B cell (primary cell): ENCODE data around the gene CITED2. TPM values are rescaled to one million over a fixed set of nuclear protein-coding genes. Genes with fewer than 3 reads are reported as not detected.

ENCODE experiments used
- ATAC-seq: fragments of 200-7000 bp; cut with Tn5 transposase; one replicate; pipeline ENCODE4 v1.10.0; 2021; ENCODE audit warnings: low read depth, mild to moderate bottlenecking, moderate number of reproducible peaks, moderate library complexity
- CTCF ChIA-PET: fragments of 350-600 bp; sonication (Branson Sonifier 250); formaldehyde crosslinking; loops from one replicate; lab custom pipeline; 2021; ENCODE audit warnings: antibody characterized with exemption, inconsistent platforms; lab: Charles Lee
- POLR2A ChIA-PET: fragments of 350-600 bp; sonication (Branson Sonifier 250); formaldehyde crosslinking; loops from one replicate; lab custom pipeline; 2021; ENCODE audit warnings: antibody characterized with exemption; lab: Charles Lee
- DNase-seq: peaks from one replicate; pipeline ENCODE4 v3.0.0; 2013
- H2AFZ ChIP-seq: 2 replicates; pipeline ENCODE4 v1.6.1; 2012; ENCODE audit warnings: mild to moderate bottlenecking, low read depth, low read length; ENCODE audit not compliant: insufficient read depth, poor library complexity, severe bottlenecking
- H3K27ac ChIP-seq, 2 donors: 1 replicate in 1 of 2; 2 replicates in 1 of 2; pipeline ENCODE4 v1.5.1; 2012 to 2013; ENCODE audit warnings: low read length in 2 of 2, mild to moderate bottlenecking in 2 of 2, moderate library complexity in 1 of 2
- H3K27me3 ChIP-seq, 4 experiments: fragments of 200-600 bp in 1 of 4; sonication (generic) in 1 of 4; replicated peaks in 1 of 4; 1 replicate in 2 of 4; 2 replicates in 2 of 4; pipeline versions ENCODE4 v1.6.1 to v1.7.0; 2013 to 2016; ENCODE audit warnings: low read length in 3 of 4, mild to moderate bottlenecking in 2 of 4, mixed read lengths in 1 of 4, moderate library complexity in 1 of 4; ENCODE audit not compliant: insufficient read depth in 4 of 4, control insufficient read depth in 3 of 4; ENCODE audit errors: control extremely low read depth in 1 of 4
- H3K36me3 ChIP-seq, 2 experiments: replicated peaks in 1 of 2; 1 replicate in 1 of 2; 2 replicates in 1 of 2; pipeline versions ENCODE4 v1.6.1 to v1.7.1; 2013; ENCODE audit warnings: low read length in 1 of 2; ENCODE audit not compliant: insufficient read depth in 2 of 2, control insufficient read depth in 1 of 2; ENCODE audit errors: control extremely low read depth in 1 of 2, extremely low read depth in 1 of 2
- H3K4me1 ChIP-seq, 2 donors: fragments of 200-600 bp in 1 of 2; sonication (generic) in 1 of 2; 1 replicate in 1 of 2; 2 replicates in 1 of 2; pipeline versions ENCODE4 v1.5.1 to v1.6.1; 2013 to 2017; ENCODE audit warnings: low read length in 2 of 2; ENCODE audit not compliant: control insufficient read depth in 2 of 2, insufficient read depth in 2 of 2
- H3K4me2 ChIP-seq: replicated peaks from 2 replicates; pipeline ENCODE3; 2012; ENCODE audit warnings: mild to moderate bottlenecking, low read depth, low read length; ENCODE audit not compliant: poor library complexity, severe bottlenecking
- H3K4me3 ChIP-seq, 5 experiments: fragments of 200-600 bp in 1 of 5; sonication (generic) in 1 of 5; 1 replicate in 3 of 5; 2 replicates in 2 of 5; pipeline versions ENCODE4 v1.5.1 to v1.7.0; 2011 to 2016; ENCODE audit warnings: low read length in 4 of 5, mild to moderate bottlenecking in 4 of 5, low read depth in 2 of 5, control low read depth in 1 of 5, moderate library complexity in 1 of 5; ENCODE audit not compliant: insufficient read depth in 1 of 5; ENCODE audit errors: control extremely low read depth in 1 of 5, extremely low read depth in 1 of 5
- H3K79me2 ChIP-seq: fragments of 200-600 bp; sonication (generic); one replicate; pipeline ENCODE4 v1.6.0; 2016; ENCODE audit warnings: low read length; ENCODE audit not compliant: control insufficient read depth, insufficient read depth
- H3K9ac ChIP-seq: fragments of 200-600 bp; sonication (generic); 2 replicates; pipeline ENCODE4 v1.6.1; 2017; ENCODE audit warnings: mild to moderate bottlenecking, low read length, moderate library complexity
- H3K9me3 ChIP-seq, 3 donors: one replicate each; pipeline versions ENCODE4 v1.6.1 to v1.7.1; 2013; ENCODE audit warnings: low read length in 2 of 3; ENCODE audit not compliant: control insufficient read depth in 2 of 3, insufficient read depth in 1 of 3; ENCODE audit errors: control extremely low read depth in 1 of 3
- H4K20me1 ChIP-seq: 2 replicates; pipeline ENCODE4 v1.6.0; 2012; ENCODE audit warnings: mild to moderate bottlenecking, low read length; ENCODE audit not compliant: insufficient read depth, control insufficient read depth, poor library complexity, severe bottlenecking
- H3K27ac Mint-ChIP-seq: one replicate; pipeline ENCODE4 v1.8.0; 2021; ENCODE audit warnings: mixed read lengths
- H3K27me3 Mint-ChIP-seq: one replicate; pipeline ENCODE4 v1.8.0; 2021; ENCODE audit warnings: mixed read lengths
- H3K4me1 Mint-ChIP-seq: one replicate; pipeline ENCODE4 v1.8.0; 2021; ENCODE audit warnings: mixed read lengths
- H3K4me3 Mint-ChIP-seq: one replicate; pipeline ENCODE4 v1.8.0; 2021; ENCODE audit warnings: mixed read lengths
- H3K9me3 Mint-ChIP-seq: one replicate; pipeline ENCODE4 v1.8.0; 2022; ENCODE audit warnings: mixed read lengths; ENCODE audit not compliant: insufficient read depth
- EZH2 ChIP-seq: IDR thresholded peaks from 2 replicates; pipeline ENCODE4 v1.6.1; 2012; ENCODE audit warnings: borderline replicate concordance, low read depth, mild to moderate bottlenecking, moderate library complexity, low read length; ENCODE audit not compliant: insufficient read depth, poor library complexity, severe bottlenecking
- WGBS: methylation state at CpG from one replicate; pipeline ENCODE4 v1.1.5; 2013; ENCODE audit warnings: missing lambda C conversion rate; ENCODE audit not compliant: insufficient coverage; 5-methylcytosine and 5-hydroxymethylcytosine counted together
- intact Hi-C: fragments of 100-400 bp; cut with micrococcal nuclease; formaldehyde crosslinking; loops from one replicate; pipeline ENCODE4 v1.10.0; 2022
- polyA plus RNA-seq: library from polyadenylated mRNA; depleted of rRNA; stranded (reverse); fragments of >200 nt; gene quantifications from 2 replicates; pipeline ENCODE4 v1.2.3, GENCODE V29; 2012
- total RNA-seq, 2 donors: library from RNA; stranded (reverse); fragments of 120-200 nt in 1 of 2; gene quantifications; 1 replicate in 1 of 2; 2 replicates in 1 of 2; pipeline versions ENCODE4 v1.2.3 to v1.2.4, GENCODE V29; 2013 to 2022
- TF ChIP-seq, protein P1 (sequence below): fragments of 200-600 bp; IDR thresholded peaks from one replicate; pipeline ENCODE4 v1.8.0; 2022; ENCODE audit warnings: antibody characterized with exemption, mild to moderate bottlenecking

The CITED2 gene
- total and polyA plus RNA-seq, 2 donors (not counting 1 experiment from before 2014, with no cell fraction given), result 56.2 to 67.9 TPM

GRCh38 chr6:139406577-139407343 is 32.3 kb upstream of the CITED2 start:
- POLR2A ChIA-PET, result no interaction called here
- Histone ChIP-seq H3K4me2 (no peak overlapping the region), H2AFZ (no peak overlapping the region), H4K20me1 (no peaks in the 10 kb centered on the region), H3K4me1 (no peaks in the 10 kb centered on the region), H3K9me3 (peaks cover 0 to under 1% (median 0%) of the 10 kb centered on the region in 3 donors), H3K79me2 (no peaks in the 10 kb centered on the region), H3K27me3 (no peaks in the 10 kb centered on the region), H3K27ac (no peak overlapping the region), H3K36me3 (no peaks in the 10 kb centered on the region), H3K4me3 (no peak overlapping the region), H3K9ac (no peak overlapping the region)
- intact Hi-C loops, result no loop called here
- no peak for DNase-seq
- CTCF ChIA-PET, result no interaction called here
- 100% methylated on average over 2 of the region's 4 CpGs for WGBS
- H3K4me3 Mint-ChIP-seq, result no peak overlapping the region
- ATAC-seq, result no peak
- H3K27ac Mint-ChIP-seq, result no peak overlapping the region
- no peaks in the 10 kb centered on the region for H3K27me3 Mint-ChIP-seq
- TF ChIP-seq, protein P1, sequence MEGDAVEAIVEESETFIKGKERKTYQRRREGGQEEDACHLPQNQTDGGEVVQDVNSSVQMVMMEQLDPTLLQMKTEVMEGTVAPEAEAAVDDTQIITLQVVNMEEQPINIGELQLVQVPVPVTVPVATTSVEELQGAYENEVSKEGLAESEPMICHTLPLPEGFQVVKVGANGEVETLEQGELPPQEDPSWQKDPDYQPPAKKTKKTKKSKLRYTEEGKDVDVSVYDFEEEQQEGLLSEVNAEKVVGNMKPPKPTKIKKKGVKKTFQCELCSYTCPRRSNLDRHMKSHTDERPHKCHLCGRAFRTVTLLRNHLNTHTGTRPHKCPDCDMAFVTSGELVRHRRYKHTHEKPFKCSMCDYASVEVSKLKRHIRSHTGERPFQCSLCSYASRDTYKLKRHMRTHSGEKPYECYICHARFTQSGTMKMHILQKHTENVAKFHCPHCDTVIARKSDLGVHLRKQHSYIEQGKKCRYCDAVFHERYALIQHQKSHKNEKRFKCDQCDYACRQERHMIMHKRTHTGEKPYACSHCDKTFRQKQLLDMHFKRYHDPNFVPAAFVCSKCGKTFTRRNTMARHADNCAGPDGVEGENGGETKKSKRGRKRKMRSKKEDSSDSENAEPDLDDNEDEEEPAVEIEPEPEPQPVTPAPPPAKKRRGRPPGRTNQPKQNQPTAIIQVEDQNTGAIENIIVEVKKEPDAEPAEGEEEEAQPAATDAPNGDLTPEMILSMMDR, result no peak
- TF ChIP-seq EZH2, result no peak
- no peaks in the 10 kb centered on the region for H3K9me3 Mint-ChIP-seq
- no peaks in the 10 kb centered on the region for H3K4me1 Mint-ChIP-seq

DNA sequence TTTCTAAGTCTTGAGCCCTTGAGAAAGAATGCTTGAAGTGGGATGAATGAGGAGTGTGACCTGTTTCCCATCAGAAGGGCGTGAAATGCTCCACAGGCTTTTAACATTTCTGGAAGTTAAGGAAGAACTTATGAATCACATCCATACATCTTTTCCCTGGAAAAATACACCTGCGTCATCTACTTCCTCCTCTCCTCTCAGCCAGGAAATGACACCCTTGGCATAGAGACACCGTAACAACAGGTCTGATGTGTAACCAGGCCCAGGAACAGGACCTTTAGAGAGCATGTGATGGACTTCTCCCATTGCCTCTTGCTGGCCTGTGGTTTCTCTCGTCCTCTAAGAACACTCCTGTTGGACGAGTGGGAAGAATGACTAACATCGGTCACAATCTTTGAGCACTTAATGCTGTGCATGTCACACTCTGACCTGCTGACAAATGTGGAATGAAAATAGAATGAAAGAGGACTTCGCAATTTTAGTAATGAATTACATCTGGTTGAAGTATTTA is 28.5 kb upstream of the CITED2 start:
- Histone ChIP-seq H4K20me1 (no peaks in the 10 kb centered on the region), H3K27ac (no peak overlapping the region), H3K36me3 (no peaks in the 10 kb centered on the region), H3K4me2 (no peak overlapping the region), H3K9me3 (no peaks in the 10 kb centered on the region), H2AFZ (no peak overlapping the region), H3K79me2 (no peaks in the 10 kb centered on the region), H3K9ac (no peak overlapping the region), H3K4me3 (no peak overlapping the region), H3K27me3 (no peaks in the 10 kb centered on the region), H3K4me1 (no peaks in the 10 kb centered on the region)
- Mint-ChIP-seq H3K4me1 (no peaks in the 10 kb centered on the region), H3K27ac (no peak overlapping the region), H3K27me3 (no peaks in the 10 kb centered on the region), H3K9me3 (no peaks in the 10 kb centered on the region), H3K4me3 (no peak overlapping the region)
- 92% methylated on average over 6 of the region's 7 CpGs for WGBS
- intact Hi-C loops, result no loop called here
- DNase-seq (no peak), ATAC-seq (no peak)
- TF ChIP-seq EZH2, result no peak
- TF ChIP-seq, protein P1, result no peak
- POLR2A ChIA-PET, result no interaction called here
- CTCF ChIA-PET, result no interaction called here
